Measurements from ENCODE around the gene HOXB3. TPM values are rescaled to one million over a fixed set of nuclear protein-coding genes. Genes with fewer than 3 reads are reported as not detected.

HOXB3 gene
- total RNA-seq, 2 donors from 2014 or later = 7.8 to 11.4 TPM

DNA sequence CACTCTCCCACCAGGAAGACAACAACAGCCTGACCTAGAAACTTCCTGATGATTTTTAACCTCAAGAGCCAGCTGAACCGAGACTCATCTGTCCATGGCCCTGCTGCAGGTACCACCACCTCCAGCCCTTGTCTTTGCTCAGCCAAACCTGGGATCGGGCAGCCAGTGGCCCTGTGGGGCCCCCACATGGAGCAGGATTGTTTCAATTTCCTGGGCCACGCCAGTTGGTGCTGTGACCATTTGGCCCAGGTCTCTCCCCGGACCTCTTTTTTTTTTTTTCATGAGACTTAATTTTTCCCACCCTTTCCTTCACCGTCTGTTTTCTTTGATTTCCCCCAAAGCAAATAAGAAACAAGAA lies 36.9 kb downstream of the HOXB3 start:
- Histone ChIP-seq H3K27me3 (replicated peaks; ENCODE audit: insufficient read depth) (no peaks in the 10 kb centered on the region), H3K4me1 (replicated peaks) (no peaks in the 10 kb centered on the region), H3K4me3 (no peak overlapping the region), H3K9me3 (no peaks in the 10 kb centered on the region), H3K36me3 (no peaks in the 10 kb centered on the region), H3K27ac (no peak overlapping the region)
- WGBS = 91% methylated on average over 5 of the region's 5 CpGs
- intact Hi-C loops (cut with DNase I) = no loop called here
- DNase-seq (ENCODE audit: low spot score) = no peak
- TF ChIP-seq POLR2A (IDR thresholded peaks at IDR 0.05) (no peak), POLR2AphosphoS5 (IDR thresholded peaks at IDR 0.05) (no peak)
- TF ChIP-seq, protein P1, sequence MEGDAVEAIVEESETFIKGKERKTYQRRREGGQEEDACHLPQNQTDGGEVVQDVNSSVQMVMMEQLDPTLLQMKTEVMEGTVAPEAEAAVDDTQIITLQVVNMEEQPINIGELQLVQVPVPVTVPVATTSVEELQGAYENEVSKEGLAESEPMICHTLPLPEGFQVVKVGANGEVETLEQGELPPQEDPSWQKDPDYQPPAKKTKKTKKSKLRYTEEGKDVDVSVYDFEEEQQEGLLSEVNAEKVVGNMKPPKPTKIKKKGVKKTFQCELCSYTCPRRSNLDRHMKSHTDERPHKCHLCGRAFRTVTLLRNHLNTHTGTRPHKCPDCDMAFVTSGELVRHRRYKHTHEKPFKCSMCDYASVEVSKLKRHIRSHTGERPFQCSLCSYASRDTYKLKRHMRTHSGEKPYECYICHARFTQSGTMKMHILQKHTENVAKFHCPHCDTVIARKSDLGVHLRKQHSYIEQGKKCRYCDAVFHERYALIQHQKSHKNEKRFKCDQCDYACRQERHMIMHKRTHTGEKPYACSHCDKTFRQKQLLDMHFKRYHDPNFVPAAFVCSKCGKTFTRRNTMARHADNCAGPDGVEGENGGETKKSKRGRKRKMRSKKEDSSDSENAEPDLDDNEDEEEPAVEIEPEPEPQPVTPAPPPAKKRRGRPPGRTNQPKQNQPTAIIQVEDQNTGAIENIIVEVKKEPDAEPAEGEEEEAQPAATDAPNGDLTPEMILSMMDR (IDR thresholded peaks at IDR 0.05) = no peak

DNA sequence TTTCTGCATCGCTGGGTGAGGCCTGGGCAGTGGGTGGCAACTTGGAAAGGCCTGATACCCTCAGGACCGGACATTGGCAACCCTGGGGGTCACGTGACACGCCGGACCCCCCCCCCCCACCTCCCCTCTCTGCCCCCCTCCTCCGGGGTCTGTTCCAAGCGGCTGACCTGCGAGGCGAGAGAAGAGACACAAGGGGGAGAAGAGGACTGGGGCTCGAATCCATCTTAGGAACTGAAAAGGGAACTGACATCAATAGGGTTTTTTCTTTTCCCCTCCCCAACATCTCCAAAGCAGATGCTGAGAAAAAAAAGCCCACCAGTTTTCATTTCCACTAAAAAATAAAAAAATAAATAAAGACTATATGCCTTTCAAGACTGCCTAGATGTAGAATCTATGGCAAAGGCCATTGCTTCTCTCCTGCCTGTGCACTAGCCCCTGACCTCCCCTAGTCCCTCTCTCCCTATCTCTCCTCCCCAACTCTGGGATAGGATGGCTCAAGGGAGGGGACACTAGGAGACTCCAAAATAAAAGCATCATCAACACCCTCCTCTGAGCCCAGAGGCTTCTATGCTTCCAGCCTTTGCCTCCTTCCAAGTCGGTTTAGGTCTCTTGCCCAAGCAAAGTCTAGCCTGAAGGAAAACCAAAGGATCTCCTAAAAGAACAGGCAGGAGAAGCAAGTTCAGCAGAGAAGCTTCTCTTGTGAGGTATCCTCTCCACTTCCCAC lies 37.4 kb downstream of the HOXB3 start:
- TF ChIP-seq, protein P1 (IDR thresholded peaks at IDR 0.05) = no peak
- no peak for TF ChIP-seq POLR2A (IDR thresholded peaks at IDR 0.05)
- TF ChIP-seq POLR2AphosphoS5 (IDR thresholded peaks at IDR 0.05) = no peak
- Histone ChIP-seq H3K4me1 (replicated peaks) (no peaks in the 10 kb centered on the region), H3K4me3 (no peak overlapping the region), H3K9me3 (no peaks in the 10 kb centered on the region), H3K36me3 (no peaks in the 10 kb centered on the region), H3K27me3 (replicated peaks; ENCODE audit: insufficient read depth) (no peaks in the 10 kb centered on the region), H3K27ac (no peak overlapping the region)
- no peak for DNase-seq (ENCODE audit: low spot score)
- intact Hi-C loops (cut with DNase I) = no loop called here
- 70% methylated on average over 11 of the region's 11 CpGs for WGBS

GRCh38 chr17:48551596-48552465 lies 38.2 kb downstream of the HOXB3 start:
- intact Hi-C loops (cut with DNase I) = no loop called here
- no peaks in the 10 kb centered on the region for H3K4me1 ChIP-seq (replicated peaks)
- 87% methylated on average over 47 of the region's 47 CpGs for WGBS
- TF ChIP-seq, protein P1 (IDR thresholded peaks at IDR 0.05) = no peak
- no peak for TF ChIP-seq POLR2A (IDR thresholded peaks at IDR 0.05)
- TF ChIP-seq POLR2AphosphoS5 (IDR thresholded peaks at IDR 0.05) = no peak
- no peak for DNase-seq (ENCODE audit: low spot score)
- H3K4me3 ChIP-seq = no peak overlapping the region
- no peak overlapping the region for H3K27ac ChIP-seq
- H3K27me3 ChIP-seq (replicated peaks; ENCODE audit: insufficient read depth) = no peaks in the 10 kb centered on the region
- no peaks in the 10 kb centered on the region for H3K36me3 ChIP-seq
- H3K9me3 ChIP-seq = no peaks in the 10 kb centered on the region

DNA sequence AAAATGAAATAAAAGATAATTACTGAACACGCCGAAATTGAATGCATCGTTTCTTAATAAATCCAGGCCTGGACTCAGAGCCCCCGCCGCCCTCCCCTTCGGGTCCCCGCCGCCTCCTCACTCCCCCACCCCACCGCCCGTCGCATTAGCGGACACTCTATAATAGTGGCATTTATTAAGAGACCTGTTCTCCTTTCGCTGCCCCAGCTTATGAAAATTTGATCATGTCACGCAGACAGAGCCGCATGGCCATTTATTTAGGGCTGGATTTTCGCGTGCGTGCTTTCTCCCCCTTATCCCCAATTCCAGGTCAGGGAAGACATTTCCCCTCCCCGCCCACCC lies 38.9 kb downstream of the HOXB3 start:
- Histone ChIP-seq H3K36me3 (no peaks in the 10 kb centered on the region), H3K4me1 (replicated peaks) (no peaks in the 10 kb centered on the region), H3K4me3 (no peak overlapping the region), H3K27me3 (replicated peaks; ENCODE audit: insufficient read depth) (no peaks in the 10 kb centered on the region), H3K9me3 (no peaks in the 10 kb centered on the region), H3K27ac (no peak overlapping the region)
- no peak for DNase-seq (ENCODE audit: low spot score)
- TF ChIP-seq POLR2AphosphoS5 (IDR thresholded peaks at IDR 0.05) (no peak), POLR2A (IDR thresholded peaks at IDR 0.05) (no peak)
- TF ChIP-seq, protein P1 (IDR thresholded peaks at IDR 0.05) = no peak
- 90% methylated on average over 19 of the region's 19 CpGs for WGBS
- intact Hi-C loops (cut with DNase I) = no loop called here

Data from prostate gland (tissue), 2 donors.